SK-N-SH (cell line): ENCODE data around the gene PTPN14. TPM values are rescaled to one million over a fixed set of nuclear protein-coding genes. Genes with fewer than 3 reads are reported as not detected.
"Not testable (repeated sequence)": the region's sequence is repeated elsewhere in the genome, so short reads cannot be mapped to it uniquely, and the experiment has no call there.

ENCODE experiments used
- CTCF ChIA-PET: fragments of 300-600, 350-600 bp; formaldehyde crosslinking; extraction: SDS; loops from one replicate; lab custom pipeline; 2021; lab: Yijun Ruan, JAX
- POLR2A ChIA-PET: fragments of 350-600 bp; sonication (Branson Sonifier 250); formaldehyde crosslinking; extraction: SDS; loops from one replicate; lab custom pipeline; 2020; ENCODE audit warnings: antibody characterized with exemption, inconsistent platforms; lab: Yijun Ruan, JAX
- DNase-seq: peaks from one replicate; pipeline ENCODE4 v3.0.0; 2012
- H2AFZ ChIP-seq: fragments of 200-600 bp; sonication (generic); 2 replicates; pipeline ENCODE4 v1.8.1; 2016; ENCODE audit warnings: antibody characterized with exemption, mild to moderate bottlenecking, low read depth
- H3F3A ChIP-seq: fragments of 200-600 bp; sonication (generic); replicated peaks from 2 replicates; pipeline ENCODE3; 2016; ENCODE audit warnings: antibody characterized with exemption, mild to moderate bottlenecking; ENCODE audit not compliant: insufficient read depth
- H3K27ac ChIP-seq, 2 experiments: fragments of 200-500 bp in 1 of 2; fragments of 200-600 bp in 1 of 2; sonication (Bioruptor generic) in 1 of 2; sonication (generic), shearing (Covaris generic) in 1 of 2; 2 replicates each; pipeline versions ENCODE4 v1.5.1 to v1.6.1; 2014 to 2016; ENCODE audit warnings: low read depth in 2 of 2, inconsistent platforms in 1 of 2, low read length in 1 of 2, mild to moderate bottlenecking in 1 of 2, mixed read lengths in 1 of 2
- H3K27me3 ChIP-seq: fragments of 200-600 bp; sonication (generic), shearing (Covaris generic); 2 replicates; pipeline ENCODE4 v1.6.1; 2016; ENCODE audit warnings: mixed run types; ENCODE audit not compliant: insufficient read depth
- H3K36me3 ChIP-seq, 2 experiments: fragments of 200-500 bp in 1 of 2; fragments of 200-600 bp in 1 of 2; sonication (Bioruptor generic) in 1 of 2; sonication (generic) in 1 of 2; replicated peaks in 1 of 2; 2 replicates each; pipeline versions ENCODE3 to v1.5.1; 2014 to 2016; ENCODE audit warnings: low read length in 1 of 2, mild to moderate bottlenecking in 1 of 2; ENCODE audit not compliant: insufficient read depth in 2 of 2, control insufficient read depth in 1 of 2
- H3K4me1 ChIP-seq, 2 experiments: fragments of 200-500 bp in 1 of 2; fragments of 200-600 bp in 1 of 2; sonication (Bioruptor generic) in 1 of 2; sonication (generic), shearing (Covaris generic) in 1 of 2; 2 replicates each; pipeline versions ENCODE4 v1.5.1 to v1.6.1; 2014 to 2016; ENCODE audit warnings: low read depth in 1 of 2, low read length in 1 of 2, mixed run types in 1 of 2; ENCODE audit not compliant: insufficient read depth in 2 of 2, control insufficient read depth in 1 of 2
- H3K4me2 ChIP-seq: fragments of 200-600 bp; sonication (generic), shearing (Covaris generic); 2 replicates; pipeline ENCODE4 v1.6.1; 2017; ENCODE audit warnings: mixed run types
- H3K4me3 ChIP-seq, 2 experiments: fragments of 200-500 bp in 1 of 2; fragments of 200-600 bp in 1 of 2; sonication (Bioruptor generic) in 1 of 2; sonication (generic), shearing (Covaris generic) in 1 of 2; 2 replicates each; pipeline versions ENCODE4 v1.5.1 to v1.8.1; 2014 to 2016; ENCODE audit warnings: low read depth in 2 of 2, inconsistent platforms in 1 of 2, low read length in 1 of 2, mild to moderate bottlenecking in 1 of 2, mixed read lengths in 1 of 2, moderate library complexity in 1 of 2
- H3K79me2 ChIP-seq: fragments of 200-600 bp; sonication (generic); 2 replicates; pipeline ENCODE4 v1.8.1; 2017; ENCODE audit warnings: mild to moderate bottlenecking; ENCODE audit not compliant: insufficient read depth
- H3K9ac ChIP-seq: fragments of 200-600 bp; sonication (generic); 2 replicates; pipeline ENCODE4 v1.6.1; 2017; ENCODE audit warnings: mixed run types
- H3K9me2 ChIP-seq: fragments of 200-600 bp; sonication (generic); 2 replicates; pipeline ENCODE4 v1.6.1; 2017; ENCODE audit warnings: mixed run types
- H3K9me3 ChIP-seq: fragments of 200-600 bp; sonication (generic); 2 replicates; pipeline ENCODE4 v1.6.1; 2017; ENCODE audit warnings: mixed run types, mild to moderate bottlenecking, moderate library complexity
- H4K20me1 ChIP-seq: fragments of 200-600 bp; sonication (generic); 2 replicates; pipeline ENCODE4 v1.6.1; 2017; ENCODE audit warnings: mild to moderate bottlenecking, mixed run types; ENCODE audit not compliant: insufficient read depth
- CHD2 ChIP-seq: fragments of 150-350 bp; IDR thresholded peaks from 2 replicates; pipeline ENCODE4 v1.6.1; 2018; ENCODE audit warnings: low read length; ENCODE audit not compliant: partially characterized antibody
- ELF1 ChIP-seq: IDR thresholded peaks from 2 replicates; pipeline ENCODE4 v1.4.0; 2012
- EP300 ChIP-seq, 2 experiments: IDR thresholded peaks; 2 replicates each; pipeline versions ENCODE4 v1.4.0 to v1.6.1; 2012; ENCODE audit warnings: borderline replicate concordance in 1 of 2, low read depth in 1 of 2, low read length in 1 of 2
- FOSL2 ChIP-seq: IDR thresholded peaks from 2 replicates; pipeline ENCODE4 v1.4.0; 2012; ENCODE audit warnings: low read depth, mild to moderate bottlenecking, moderate library complexity, borderline replicate concordance
- JUND ChIP-seq: IDR thresholded peaks from 2 replicates; pipeline ENCODE4 v1.4.0; 2012
- MEF2A ChIP-seq: IDR thresholded peaks from 2 replicates; pipeline ENCODE4 v1.4.0; 2012; ENCODE audit warnings: low read depth, borderline replicate concordance
- NFIC ChIP-seq: IDR thresholded peaks from 2 replicates; pipeline ENCODE4 v1.4.0; 2012; ENCODE audit warnings: borderline replicate concordance
- PBX3 ChIP-seq: IDR thresholded peaks from 2 replicates; pipeline ENCODE4; 2012
- POLR2AphosphoS5 ChIP-seq: IDR thresholded peaks from 2 replicates; pipeline ENCODE4 v1.6.1; 2012; ENCODE audit warnings: low read depth, low read length
- RXRA ChIP-seq: IDR thresholded peaks from 2 replicates; pipeline ENCODE4 v1.4.0; 2012; ENCODE audit warnings: low read depth, mild to moderate bottlenecking, borderline replicate concordance
- TCF12 ChIP-seq: IDR thresholded peaks from 2 replicates; pipeline ENCODE4 v1.4.0; 2012
- TEAD4 ChIP-seq: IDR thresholded peaks from 2 replicates; pipeline ENCODE4 v1.4.0; 2012; ENCODE audit warnings: mild to moderate bottlenecking, borderline replicate concordance; ENCODE audit not compliant: insufficient read depth
- WGBS: methylation state at CpG from one replicate; pipeline ENCODE4 v1.1.6; 2017; ENCODE audit warnings: low lambda C conversion rate; 5-methylcytosine and 5-hydroxymethylcytosine counted together
- polyA plus RNA-seq, 3 experiments: library from polyadenylated mRNA; depleted of rRNA; stranded (reverse); fragments of >200 nt; gene quantifications; 2 replicates each; pipeline ENCODE4 v1.2.3, GENCODE V29; 2012

PTPN14 gene
- polyA plus RNA-seq, 1 of the 3 experiments (the other 2 are of a cell fraction) = 12.8 TPM

GRCh38 chr1:214397497-214397896 lies 153.9 kb downstream of the PTPN14 start:
- WGBS = 89% methylated on average over 2 of the region's 2 CpGs
- CTCF ChIA-PET = interaction anchor here (1.2 kb wide), 1 partner anchor 136 kb away, joined by 3 read pairs; no protein-coding TSS in a partner anchor
- H3K4me3 ChIP-seq = no peak overlapping the region
- peaks cover 65% of the 10 kb centered on the region for H3K79me2 ChIP-seq
- peaks cover 51 to 76% of the 10 kb centered on the region in 2 experiments for H3K36me3 ChIP-seq
- H3K9ac ChIP-seq = no peak overlapping the region
- H3K4me1 ChIP-seq = peaks cover 0 to 24% of the 10 kb centered on the region in 2 experiments; a peak in 1 of 4 replicates
- no peaks in the 10 kb centered on the region for H3K27me3 ChIP-seq
- DNase-seq = no peak
- no peaks in the 10 kb centered on the region for H3F3A ChIP-seq
- H4K20me1 ChIP-seq = no peaks in the 10 kb centered on the region
- no peaks in the 10 kb centered on the region for H3K9me3 ChIP-seq
- H3K4me2 ChIP-seq = no peak overlapping the region
- no peak overlapping the region for H2AFZ ChIP-seq
- no peak overlapping the region for H3K27ac ChIP-seq
- TF ChIP-seq MEF2A = no peak
- no peak for TF ChIP-seq POLR2AphosphoS5
- no peak for TF ChIP-seq CHD2
- TF ChIP-seq EP300 (IDR thresholded peaks at IDR 0.05; ENCODE audit: borderline replicate concordance in 1 of 2, low read depth in 1 of 2, low read length in 1 of 2) = no peak
- TF ChIP-seq ELF1 = no peak
- TF ChIP-seq JUND = no peak
- no peaks in the 10 kb centered on the region for H3K9me2 ChIP-seq
- POLR2A ChIA-PET = no interaction called here

GRCh38 chr1:214396330-214396729 lies 155.1 kb downstream of the PTPN14 start:
- H3K4me1 ChIP-seq = peaks cover 0 to 14% of the 10 kb centered on the region in 2 experiments; a peak in 1 of 4 replicates
- no peak overlapping the region for H3K27ac ChIP-seq
- no peaks in the 10 kb centered on the region for H3K27me3 ChIP-seq
- no peak overlapping the region for H3K9ac ChIP-seq
- no peak overlapping the region for H3K4me3 ChIP-seq
- ChIA-PET CTCF (interaction anchor here (0.8 to 1.2 kb wide), 4 partner anchors 10 to 290 kb away, joined by 3 read pairs; no protein-coding TSS in a partner anchor), POLR2A (no interaction called here)
- no peaks in the 10 kb centered on the region for H3K9me3 ChIP-seq
- peaks cover 58 to 74% of the 10 kb centered on the region in 2 experiments for H3K36me3 ChIP-seq
- H3K79me2 ChIP-seq = peaks cover 63% of the 10 kb centered on the region
- H3K4me2 ChIP-seq = no peak overlapping the region
- whole genome bisulfite sequencing = 92% methylated on average over 3 of the region's 3 CpGs
- H3F3A ChIP-seq = no peaks in the 10 kb centered on the region
- H3K9me2 ChIP-seq = no peaks in the 10 kb centered on the region
- DNase-seq = no peak
- no peak overlapping the region for H2AFZ ChIP-seq
- TF ChIP-seq JUND = no peak
- TF ChIP-seq NFIC = no peak
- TF ChIP-seq, all 33 proteins: peak for 0
- H4K20me1 ChIP-seq = no peaks in the 10 kb centered on the region

GRCh38 chr1:214394569-214394968 lies 156.8 kb downstream of the PTPN14 start:
- H3F3A ChIP-seq, H3K27me3 ChIP-seq, H2AFZ ChIP-seq, H4K20me1 ChIP-seq, POLR2A ChIA-PET, H3K4me1 ChIP-seq, H3K9me3 ChIP-seq, H3K4me2 ChIP-seq, H3K9me2 ChIP-seq, H3K4me3 ChIP-seq, DNase-seq, H3K9ac ChIP-seq: not testable (repeated sequence)
- peaks cover 51 to 70% of the 10 kb centered on the region in 2 experiments for H3K36me3 ChIP-seq
- peaks cover 48% of the 10 kb centered on the region; the same call in 1 of the 2 replicates for H3K79me2 ChIP-seq
- WGBS = 80% methylated on average over 3 of the region's 5 CpGs
- TF ChIP-seq PBX3 (peak; percentile 45; the same call in 1 of the 2 replicates), TCF12 (peak; percentile 26; the same call in 1 of the 2 replicates), JUND (peak; percentile 25; the same call in 1 of the 2 replicates), RXRA (0 out of 2 replicates have a peak, but pooled peaks have one; percentile 25), TEAD4 (0 out of 2 replicates have a peak, but pooled peaks have one; percentile 18), FOSL2 (peak; percentile 34; the same call in 1 of the 2 replicates)
- CTCF ChIA-PET = interaction anchor here (1.0 kb wide), 1 partner anchor 11 kb away, joined by 3 read pairs; no protein-coding TSS in a partner anchor
- peak overlapping the region in 1 of 2 experiments; percentile 8; a peak in 2 of 4 replicates for H3K27ac ChIP-seq
